HepG2 (cell line): Measurements from ENCODE around the gene FETUB. TPM values are rescaled to one million over a fixed set of nuclear protein-coding genes. Genes with fewer than 3 reads are reported as not detected.
A peak's percentile ranks its signal among the peaks of the same experiment; 100 is the strongest.

Experiments
- AGO2 ChIP-seq: fragments of 200-400 bp; formaldehyde crosslinking; optimal IDR thresholded peaks from 2 replicates; pipeline ENCODE3; 2017; ENCODE audit warnings: mild to moderate bottlenecking, low read depth, low read length, moderate library complexity
- ARNT2 ChIP-seq: sonication (generic); formaldehyde crosslinking; IDR thresholded peaks from 2 replicates; pipeline ENCODE4 v1.8.0; 2022; ENCODE audit warnings: mild to moderate bottlenecking, low read depth, missing genetic modification reagents, moderate library complexity
- EED ChIP-seq: sonication (generic); formaldehyde crosslinking; IDR thresholded peaks from 2 replicates; pipeline ENCODE4 v1.5.0; 2020; ENCODE audit warnings: mild to moderate bottlenecking, missing genetic modification reagents
- FOXC1 ChIP-seq: sonication (generic); formaldehyde crosslinking; IDR thresholded peaks from 2 replicates; pipeline ENCODE4 v1.8.0; 2022; ENCODE audit warnings: mild to moderate bottlenecking, missing genetic modification reagents, borderline replicate concordance
- HDAC2 ChIP-seq: sonication (generic); formaldehyde crosslinking; IDR thresholded peaks from 2 replicates; pipeline ENCODE4 v1.4.0; 2020; ENCODE audit warnings: missing genetic modification reagents
- HNRNPUL1 ChIP-seq: fragments of 200-400 bp; formaldehyde crosslinking; IDR thresholded peaks from 2 replicates; pipeline ENCODE4 v1.6.1; 2017; ENCODE audit warnings: low read depth, mild to moderate bottlenecking, low read length, moderate library complexity
- KLF9 ChIP-seq: IDR thresholded peaks from 2 replicates; pipeline ENCODE4 v1.6.1; 2016; ENCODE audit warnings: low read depth
- NFKB2 ChIP-seq: sonication (generic); formaldehyde crosslinking; IDR thresholded peaks from 2 replicates; pipeline ENCODE4 v1.4.0; 2020; ENCODE audit warnings: missing genetic modification reagents, borderline replicate concordance
- PHF21A ChIP-seq: sonication (generic); formaldehyde crosslinking; IDR thresholded peaks from 2 replicates; pipeline ENCODE4 v1.5.0; 2020; ENCODE audit warnings: mild to moderate bottlenecking, missing genetic modification reagents
- PHF5A ChIP-seq: IDR thresholded peaks from one replicate; pipeline ENCODE4 v1.6.1; 2018; ENCODE audit warnings: low read depth, missing genetic modification reagents; ENCODE audit not compliant: unreplicated experiment
- RFXAP ChIP-seq: sonication (generic); formaldehyde crosslinking; IDR thresholded peaks from 2 replicates; pipeline ENCODE4 v1.4.0; 2020; ENCODE audit warnings: missing genetic modification reagents, borderline replicate concordance
- SKI ChIP-seq: fragments of 450-650 bp; IDR thresholded peaks from one replicate; pipeline ENCODE4 v1.6.1; 2018; ENCODE audit warnings: mild to moderate bottlenecking; ENCODE audit not compliant: partially characterized antibody
- TOE1 ChIP-seq: sonication (generic); formaldehyde crosslinking; IDR thresholded peaks from 2 replicates; pipeline ENCODE4 v1.4.0; 2020; ENCODE audit warnings: mild to moderate bottlenecking, missing genetic modification reagents
- XRCC5 ChIP-seq: fragments of 200-400 bp; formaldehyde crosslinking; optimal IDR thresholded peaks from 2 replicates; pipeline ENCODE3; 2017; ENCODE audit warnings: mild to moderate bottlenecking, low read length
- ZNF224 ChIP-seq: sonication (generic); formaldehyde crosslinking; IDR thresholded peaks from 2 replicates; pipeline ENCODE4 v1.5.0; 2020; ENCODE audit warnings: mild to moderate bottlenecking, missing genetic modification reagents
- ZNF234 ChIP-seq: sonication (generic); formaldehyde crosslinking; conservative IDR thresholded peaks from 2 replicates; pipeline ENCODE4 v1.5.1; 2020; ENCODE audit warnings: mild to moderate bottlenecking, missing genetic modification reagents
- ZNF263 ChIP-seq: sonication (generic); formaldehyde crosslinking; IDR thresholded peaks from 2 replicates; pipeline ENCODE4 v1.4.0; 2020; ENCODE audit warnings: missing genetic modification reagents
- polyA plus RNA-seq, 8 experiments: library from polyadenylated mRNA; depleted of rRNA in 3 of 8; stranded (reverse) in 7 of 8; unstranded in 1 of 8; fragments of >200 nt; fragmentation: Illumina TruSeq in 4 of 8; extraction: Trizol in 4 of 8; gene quantifications; 2 replicates each; pipeline versions ENCODE4 v1.2.1 to v1.2.3, GENCODE V29; 2011 to 2016; ENCODE audit warnings: low read depth in 4 of 8, missing spikeins in 1 of 8, mixed read lengths in 1 of 8; ENCODE audit not compliant: insufficient read depth in 1 of 8
- total RNA-seq, 5 experiments: library from RNA; depleted of rRNA; stranded (reverse); fragments of >200 nt; fragmentation: Illumina TruSeq; extraction: Trizol; gene quantifications; 2 replicates each; pipeline ENCODE4 v1.2.3, GENCODE V29; 2016; ENCODE audit warnings: low read depth in 1 of 5
- TF ChIP-seq, protein P1 (sequence below): sonication (generic); formaldehyde crosslinking; IDR thresholded peaks from 2 replicates; pipeline ENCODE4 v1.4.0; 2020; ENCODE audit warnings: missing genetic modification reagents, mild to moderate bottlenecking, borderline replicate concordance
- TF ChIP-seq, protein P2 (sequence below), 2 experiments: sonication (generic) in 1 of 2; formaldehyde crosslinking in 1 of 2; IDR thresholded peaks; 2 replicates each; pipeline versions ENCODE4 v1.4.0 to v1.6.1; 2016 to 2020; ENCODE audit warnings: borderline replicate concordance in 1 of 2, low read depth in 1 of 2, mild to moderate bottlenecking in 1 of 2, missing genetic modification reagents in 1 of 2
- TF ChIP-seq, protein P3 (sequence below): sonication (generic); formaldehyde crosslinking; IDR thresholded peaks from 2 replicates; pipeline ENCODE4 v1.5.0; 2020; ENCODE audit warnings: mild to moderate bottlenecking, low read depth, missing genetic modification reagents, borderline replicate concordance
- TF ChIP-seq, protein P4 (sequence below): sonication (generic); formaldehyde crosslinking; IDR thresholded peaks from 2 replicates; pipeline ENCODE4 v1.8.1; 2023; ENCODE audit warnings: mild to moderate bottlenecking, inconsistent platforms, moderate library complexity, missing genetic modification reagents, borderline replicate concordance

Gene FETUB
- total and polyA plus RNA-seq, 2 of the 13 experiments (the other 11 are each of a cell fraction or from before 2014, with no cell fraction given): 2.1 to 4.4 TPM

DNA sequence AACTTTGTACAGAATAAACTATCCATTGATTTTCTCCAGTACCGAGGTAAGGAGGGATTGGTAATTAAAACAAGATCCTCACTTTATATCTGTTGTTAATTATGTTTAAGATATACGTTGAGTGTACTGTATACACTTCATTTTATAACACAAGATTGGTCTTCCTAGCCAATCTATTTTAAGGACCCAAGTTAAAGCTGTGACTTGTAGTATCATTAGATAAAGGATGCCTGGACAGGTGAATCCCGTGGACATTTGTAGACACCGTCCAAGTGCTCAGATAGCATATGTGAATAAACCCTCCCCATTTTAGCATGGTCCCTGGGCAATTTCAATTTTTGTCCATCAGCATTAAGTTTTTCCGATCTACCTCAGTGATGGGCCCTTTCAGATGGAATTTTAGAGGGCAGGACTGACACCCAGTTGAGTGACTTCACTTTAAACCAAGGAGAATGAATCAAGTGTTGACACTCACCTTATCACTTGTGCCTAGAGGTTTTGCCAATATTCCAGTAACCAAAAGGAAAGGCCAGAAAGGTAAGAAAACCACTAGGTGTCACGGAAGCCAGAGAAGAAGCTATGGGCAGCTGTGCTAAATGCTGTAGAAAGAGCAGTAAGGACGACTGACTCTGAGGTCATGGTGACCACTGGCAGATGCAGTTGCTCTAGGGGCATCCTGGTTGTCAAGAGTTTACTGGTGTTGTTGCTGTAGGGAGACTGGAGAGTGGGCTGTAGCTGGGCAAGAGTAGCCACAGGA, 18.1 kb upstream of the FETUB start (continued):
- TF ChIP-seq HNRNPUL1 (no peak), PHF5A (CRISPR knock-in tag) (peak; percentile 23), RFXAP (0 out of 2 replicates have a peak, but pooled peaks have one; percentile 48), FOXC1 (CRISPR knock-in tag) (no peak; the same call in 1 of the 2 replicates), XRCC5 (no peak), ZNF234 (no peak), KLF9 (CRISPR knock-in tag) (no peak), TOE1 (no peak), HDAC2 (CRISPR knock-in tag) (no peak), PHF21A (CRISPR knock-in tag) (no peak), ZNF263 (CRISPR knock-in tag) (no peak), EED (CRISPR knock-in tag) (no peak), NFKB2 (CRISPR knock-in tag) (no peak), ARNT2 (peak; percentile 47), SKI (no peak), AGO2 (no peak), ZNF224 (CRISPR knock-in tag) (no peak)
- TF ChIP-seq, protein P1, sequence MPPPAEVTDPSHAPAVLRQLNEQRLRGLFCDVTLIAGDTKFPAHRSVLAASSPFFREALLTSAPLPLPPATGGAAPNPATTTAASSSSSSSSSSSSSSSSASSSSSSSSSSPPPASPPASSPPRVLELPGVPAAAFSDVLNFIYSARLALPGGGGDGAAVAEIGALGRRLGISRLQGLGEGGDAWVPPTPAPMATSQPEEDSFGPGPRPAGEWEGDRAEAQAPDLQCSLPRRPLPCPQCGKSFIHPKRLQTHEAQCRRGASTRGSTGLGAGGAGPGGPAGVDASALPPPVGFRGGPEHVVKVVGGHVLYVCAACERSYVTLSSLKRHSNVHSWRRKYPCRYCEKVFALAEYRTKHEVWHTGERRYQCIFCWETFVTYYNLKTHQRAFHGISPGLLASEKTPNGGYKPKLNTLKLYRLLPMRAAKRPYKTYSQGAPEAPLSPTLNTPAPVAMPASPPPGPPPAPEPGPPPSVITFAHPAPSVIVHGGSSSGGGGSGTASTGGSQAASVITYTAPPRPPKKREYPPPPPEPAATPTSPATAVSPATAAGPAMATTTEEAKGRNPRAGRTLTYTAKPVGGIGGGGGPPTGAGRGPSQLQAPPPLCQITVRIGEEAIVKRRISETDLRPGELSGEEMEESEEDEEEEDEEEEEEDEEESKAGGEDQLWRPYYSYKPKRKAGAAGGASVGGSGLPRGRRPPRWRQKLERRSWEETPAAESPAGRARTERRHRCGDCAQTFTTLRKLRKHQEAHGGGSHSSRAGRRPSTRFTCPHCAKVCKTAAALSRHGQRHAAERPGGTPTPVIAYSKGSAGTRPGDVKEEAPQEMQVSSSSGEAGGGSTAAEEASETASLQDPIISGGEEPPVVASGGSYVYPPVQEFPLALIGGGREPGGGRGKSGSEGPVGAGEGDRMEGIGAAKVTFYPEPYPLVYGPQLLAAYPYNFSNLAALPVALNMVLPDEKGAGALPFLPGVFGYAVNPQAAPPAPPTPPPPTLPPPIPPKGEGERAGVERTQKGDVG (CRISPR knock-in tag): no peak
- TF ChIP-seq, protein P2, sequence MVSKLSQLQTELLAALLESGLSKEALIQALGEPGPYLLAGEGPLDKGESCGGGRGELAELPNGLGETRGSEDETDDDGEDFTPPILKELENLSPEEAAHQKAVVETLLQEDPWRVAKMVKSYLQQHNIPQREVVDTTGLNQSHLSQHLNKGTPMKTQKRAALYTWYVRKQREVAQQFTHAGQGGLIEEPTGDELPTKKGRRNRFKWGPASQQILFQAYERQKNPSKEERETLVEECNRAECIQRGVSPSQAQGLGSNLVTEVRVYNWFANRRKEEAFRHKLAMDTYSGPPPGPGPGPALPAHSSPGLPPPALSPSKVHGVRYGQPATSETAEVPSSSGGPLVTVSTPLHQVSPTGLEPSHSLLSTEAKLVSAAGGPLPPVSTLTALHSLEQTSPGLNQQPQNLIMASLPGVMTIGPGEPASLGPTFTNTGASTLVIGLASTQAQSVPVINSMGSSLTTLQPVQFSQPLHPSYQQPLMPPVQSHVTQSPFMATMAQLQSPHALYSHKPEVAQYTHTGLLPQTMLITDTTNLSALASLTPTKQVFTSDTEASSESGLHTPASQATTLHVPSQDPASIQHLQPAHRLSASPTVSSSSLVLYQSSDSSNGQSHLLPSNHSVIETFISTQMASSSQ (IDR thresholded peaks at IDR 0.05; ENCODE audit: low read depth): no peak
- TF ChIP-seq, protein P2 (CRISPR knock-in tag; IDR thresholded peaks at IDR 0.05; ENCODE audit: borderline replicate concordance): no peak
- TF ChIP-seq, protein P3, sequence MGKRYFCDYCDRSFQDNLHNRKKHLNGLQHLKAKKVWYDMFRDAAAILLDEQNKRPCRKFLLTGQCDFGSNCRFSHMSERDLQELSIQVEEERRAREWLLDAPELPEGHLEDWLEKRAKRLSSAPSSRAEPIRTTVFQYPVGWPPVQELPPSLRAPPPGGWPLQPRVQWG (CRISPR knock-in tag): no peak
- TF ChIP-seq, protein P4, sequence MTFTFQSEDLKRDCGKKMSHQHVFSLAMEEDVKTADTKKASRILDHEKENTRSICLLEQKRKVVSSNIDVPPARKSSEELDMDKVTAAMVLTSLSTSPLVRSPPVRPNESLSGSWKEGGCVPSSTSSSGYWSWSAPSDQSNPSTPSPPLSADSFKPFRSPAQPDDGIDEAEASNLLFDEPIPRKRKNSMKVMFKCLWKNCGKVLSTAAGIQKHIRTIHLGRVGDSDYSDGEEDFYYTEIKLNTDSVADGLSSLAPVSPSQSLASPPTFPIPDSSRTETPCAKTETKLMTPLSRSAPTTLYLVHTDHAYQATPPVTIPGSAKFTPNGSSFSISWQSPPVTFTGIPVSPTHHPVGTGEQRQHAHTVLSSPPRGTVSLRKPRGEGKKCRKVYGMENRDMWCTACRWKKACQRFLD (CRISPR knock-in tag): no peak
